ENCODE results near the gene HECTD1.

DNA sequence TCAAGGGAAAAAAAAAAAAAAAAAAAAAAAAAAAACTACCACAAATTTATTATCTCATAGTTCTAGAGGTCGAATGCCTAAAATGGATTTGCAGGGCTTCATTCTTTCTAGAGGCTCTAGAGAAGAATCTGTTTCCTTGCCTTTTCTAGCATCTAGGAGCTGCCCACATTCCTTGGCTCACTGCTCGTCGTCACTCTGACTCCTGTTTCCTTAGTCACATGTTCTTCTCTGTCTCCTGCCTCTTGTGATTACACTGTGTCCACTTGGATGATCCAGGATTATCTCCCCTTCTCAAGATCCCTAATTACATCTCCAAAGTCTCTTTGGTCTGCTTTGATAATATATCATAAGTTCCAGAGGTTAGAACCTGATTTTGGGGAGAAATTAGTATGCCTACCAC lies 88.7 kb downstream of the HECTD1 start:
- no peak for TF ChIP-seq POLR2A (IDR thresholded peaks at IDR 0.05; ENCODE audit: borderline replicate concordance, extremely low read depth, insufficient read depth, insufficient read length)
- TF ChIP-seq JUND (IDR thresholded peaks at IDR 0.05) = no peak
- TF ChIP-seq, protein P1, sequence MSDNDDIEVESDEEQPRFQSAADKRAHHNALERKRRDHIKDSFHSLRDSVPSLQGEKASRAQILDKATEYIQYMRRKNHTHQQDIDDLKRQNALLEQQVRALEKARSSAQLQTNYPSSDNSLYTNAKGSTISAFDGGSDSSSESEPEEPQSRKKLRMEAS (IDR thresholded peaks at IDR 0.05) = no peak
- no peak for TF ChIP-seq EZH2 (IDR thresholded peaks at IDR 0.05)
- TF ChIP-seq, protein P2, sequence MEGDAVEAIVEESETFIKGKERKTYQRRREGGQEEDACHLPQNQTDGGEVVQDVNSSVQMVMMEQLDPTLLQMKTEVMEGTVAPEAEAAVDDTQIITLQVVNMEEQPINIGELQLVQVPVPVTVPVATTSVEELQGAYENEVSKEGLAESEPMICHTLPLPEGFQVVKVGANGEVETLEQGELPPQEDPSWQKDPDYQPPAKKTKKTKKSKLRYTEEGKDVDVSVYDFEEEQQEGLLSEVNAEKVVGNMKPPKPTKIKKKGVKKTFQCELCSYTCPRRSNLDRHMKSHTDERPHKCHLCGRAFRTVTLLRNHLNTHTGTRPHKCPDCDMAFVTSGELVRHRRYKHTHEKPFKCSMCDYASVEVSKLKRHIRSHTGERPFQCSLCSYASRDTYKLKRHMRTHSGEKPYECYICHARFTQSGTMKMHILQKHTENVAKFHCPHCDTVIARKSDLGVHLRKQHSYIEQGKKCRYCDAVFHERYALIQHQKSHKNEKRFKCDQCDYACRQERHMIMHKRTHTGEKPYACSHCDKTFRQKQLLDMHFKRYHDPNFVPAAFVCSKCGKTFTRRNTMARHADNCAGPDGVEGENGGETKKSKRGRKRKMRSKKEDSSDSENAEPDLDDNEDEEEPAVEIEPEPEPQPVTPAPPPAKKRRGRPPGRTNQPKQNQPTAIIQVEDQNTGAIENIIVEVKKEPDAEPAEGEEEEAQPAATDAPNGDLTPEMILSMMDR (IDR thresholded peaks at IDR 0.05 in 2 of 3, conservative IDR thresholded peaks at IDR 0.05 in 1 of 3; ENCODE audit: borderline replicate concordance in 1 of 3, insufficient read depth in 1 of 3, low read depth in 2 of 3, low read length in 2 of 3) = no peak

All from HCT116 (cell line).